ENCODE measurements around the gene C16orf54. TPM values are rescaled to one million over a fixed set of nuclear protein-coding genes. Genes with fewer than 3 reads are reported as not detected.

The C16orf54 gene
- total and polyA plus RNA-seq, 9 of the 15 experiments (the other 6 are each of a cell fraction or from before 2014, with no cell fraction given): 0.09 TPM; not detected in 8

GRCh38 chr16:29783094-29783953 lies 37.5 kb upstream of the C16orf54 start (continued):
- TF ChIP-seq PYGO2 (tag; IDR thresholded peaks at IDR 0.05): peak; percentile 97
- TF ChIP-seq ZNF165 (CRISPR knock-in tag; IDR thresholded peaks at IDR 0.05; ENCODE audit: borderline replicate concordance): peak; percentile 65; the same call in 1 of the 2 replicates
- TF ChIP-seq DPF2 (IDR thresholded peaks at IDR 0.05): peak; percentile 30; the same call in 1 of the 2 replicates
- peak; percentile 41 for TF ChIP-seq MEIS2 (IDR thresholded peaks at IDR 0.05; ENCODE audit: partially characterized antibody)
- TF ChIP-seq RREB1 (CRISPR knock-in tag; IDR thresholded peaks at IDR 0.05): peak; percentile 42; the same call in 1 of the 2 replicates
- TF ChIP-seq FOXJ2 (tag; IDR thresholded peaks at IDR 0.05): peak; percentile 18; the same call in 1 of the 2 replicates
- TF ChIP-seq, protein P1, sequence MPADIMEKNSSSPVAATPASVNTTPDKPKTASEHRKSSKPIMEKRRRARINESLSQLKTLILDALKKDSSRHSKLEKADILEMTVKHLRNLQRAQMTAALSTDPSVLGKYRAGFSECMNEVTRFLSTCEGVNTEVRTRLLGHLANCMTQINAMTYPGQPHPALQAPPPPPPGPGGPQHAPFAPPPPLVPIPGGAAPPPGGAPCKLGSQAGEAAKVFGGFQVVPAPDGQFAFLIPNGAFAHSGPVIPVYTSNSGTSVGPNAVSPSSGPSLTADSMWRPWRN (IDR thresholded peaks at IDR 0.05; ENCODE audit: low read depth): 0 out of 2 replicates have a peak, but pooled peaks have one; percentile 45
- TF ChIP-seq, protein P2, sequence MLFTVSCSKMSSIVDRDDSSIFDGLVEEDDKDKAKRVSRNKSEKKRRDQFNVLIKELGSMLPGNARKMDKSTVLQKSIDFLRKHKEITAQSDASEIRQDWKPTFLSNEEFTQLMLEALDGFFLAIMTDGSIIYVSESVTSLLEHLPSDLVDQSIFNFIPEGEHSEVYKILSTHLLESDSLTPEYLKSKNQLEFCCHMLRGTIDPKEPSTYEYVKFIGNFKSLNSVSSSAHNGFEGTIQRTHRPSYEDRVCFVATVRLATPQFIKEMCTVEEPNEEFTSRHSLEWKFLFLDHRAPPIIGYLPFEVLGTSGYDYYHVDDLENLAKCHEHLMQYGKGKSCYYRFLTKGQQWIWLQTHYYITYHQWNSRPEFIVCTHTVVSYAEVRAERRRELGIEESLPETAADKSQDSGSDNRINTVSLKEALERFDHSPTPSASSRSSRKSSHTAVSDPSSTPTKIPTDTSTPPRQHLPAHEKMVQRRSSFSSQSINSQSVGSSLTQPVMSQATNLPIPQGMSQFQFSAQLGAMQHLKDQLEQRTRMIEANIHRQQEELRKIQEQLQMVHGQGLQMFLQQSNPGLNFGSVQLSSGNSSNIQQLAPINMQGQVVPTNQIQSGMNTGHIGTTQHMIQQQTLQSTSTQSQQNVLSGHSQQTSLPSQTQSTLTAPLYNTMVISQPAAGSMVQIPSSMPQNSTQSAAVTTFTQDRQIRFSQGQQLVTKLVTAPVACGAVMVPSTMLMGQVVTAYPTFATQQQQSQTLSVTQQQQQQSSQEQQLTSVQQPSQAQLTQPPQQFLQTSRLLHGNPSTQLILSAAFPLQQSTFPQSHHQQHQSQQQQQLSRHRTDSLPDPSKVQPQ (CRISPR knock-in tag; IDR thresholded peaks at IDR 0.05; ENCODE audit: borderline replicate concordance): peak; percentile 67; the same call in 1 of the 2 replicates
- TF ChIP-seq ZNF197 (CRISPR knock-in tag; IDR thresholded peaks at IDR 0.05; ENCODE audit: low read depth): peak; percentile 96
- TF ChIP-seq ZNF354B (CRISPR knock-in tag; IDR thresholded peaks at IDR 0.05): peak; percentile 85; the same call in 1 of the 2 replicates
- peak; percentile 95 for TF ChIP-seq ZNF766 (CRISPR knock-in tag; conservative IDR thresholded peaks at IDR 0.05)
- TF ChIP-seq, protein P3, sequence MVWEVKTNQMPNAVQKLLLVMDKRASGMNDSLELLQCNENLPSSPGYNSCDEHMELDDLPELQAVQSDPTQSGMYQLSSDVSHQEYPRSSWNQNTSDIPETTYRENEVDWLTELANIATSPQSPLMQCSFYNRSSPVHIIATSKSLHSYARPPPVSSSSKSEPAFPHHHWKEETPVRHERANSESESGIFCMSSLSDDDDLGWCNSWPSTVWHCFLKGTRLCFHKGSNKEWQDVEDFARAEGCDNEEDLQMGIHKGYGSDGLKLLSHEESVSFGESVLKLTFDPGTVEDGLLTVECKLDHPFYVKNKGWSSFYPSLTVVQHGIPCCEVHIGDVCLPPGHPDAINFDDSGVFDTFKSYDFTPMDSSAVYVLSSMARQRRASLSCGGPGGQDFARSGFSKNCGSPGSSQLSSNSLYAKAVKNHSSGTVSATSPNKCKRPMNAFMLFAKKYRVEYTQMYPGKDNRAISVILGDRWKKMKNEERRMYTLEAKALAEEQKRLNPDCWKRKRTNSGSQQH (CRISPR knock-in tag; IDR thresholded peaks at IDR 0.05): 0 out of 2 replicates have a peak, but pooled peaks have one; percentile 42
- TF ChIP-seq ZKSCAN3 (CRISPR knock-in tag; IDR thresholded peaks at IDR 0.05): peak; percentile 33; the same call in 1 of the 2 replicates
- TF ChIP-seq, protein P4, sequence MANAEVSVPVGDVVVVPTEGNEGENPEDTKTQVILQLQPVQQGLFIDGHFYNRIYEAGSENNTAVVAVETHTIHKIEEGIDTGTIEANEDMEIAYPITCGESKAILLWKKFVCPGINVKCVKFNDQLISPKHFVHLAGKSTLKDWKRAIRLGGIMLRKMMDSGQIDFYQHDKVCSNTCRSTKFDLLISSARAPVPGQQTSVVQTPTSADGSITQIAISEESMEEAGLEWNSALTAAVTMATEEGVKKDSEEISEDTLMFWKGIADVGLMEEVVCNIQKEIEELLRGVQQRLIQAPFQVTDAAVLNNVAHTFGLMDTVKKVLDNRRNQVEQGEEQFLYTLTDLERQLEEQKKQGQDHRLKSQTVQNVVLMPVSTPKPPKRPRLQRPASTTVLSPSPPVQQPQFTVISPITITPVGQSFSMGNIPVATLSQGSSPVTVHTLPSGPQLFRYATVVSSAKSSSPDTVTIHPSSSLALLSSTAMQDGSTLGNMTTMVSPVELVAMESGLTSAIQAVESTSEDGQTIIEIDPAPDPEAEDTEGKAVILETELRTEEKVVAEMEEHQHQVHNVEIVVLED (CRISPR knock-in tag; IDR thresholded peaks at IDR 0.05): peak; percentile 79
